DMS 273 (cell line): ENCODE data around the gene PARD3.

ENCODE experiments used
- DNase-seq: peaks from one replicate; lab custom pipeline; 2025; ENCODE audit not compliant: unreplicated experiment; lab: John Stamatoyannopoulos, UW

PARD3 gene

GRCh38 chr10:34587680-34588019 lies 227.4 kb downstream of the PARD3 start:
- DNase-seq, result no peak

- DNase-seq, result no peak
Observed at GRCh38 chr10:34587002-34587679, 228.0 kb downstream of the PARD3 start.

DNA sequence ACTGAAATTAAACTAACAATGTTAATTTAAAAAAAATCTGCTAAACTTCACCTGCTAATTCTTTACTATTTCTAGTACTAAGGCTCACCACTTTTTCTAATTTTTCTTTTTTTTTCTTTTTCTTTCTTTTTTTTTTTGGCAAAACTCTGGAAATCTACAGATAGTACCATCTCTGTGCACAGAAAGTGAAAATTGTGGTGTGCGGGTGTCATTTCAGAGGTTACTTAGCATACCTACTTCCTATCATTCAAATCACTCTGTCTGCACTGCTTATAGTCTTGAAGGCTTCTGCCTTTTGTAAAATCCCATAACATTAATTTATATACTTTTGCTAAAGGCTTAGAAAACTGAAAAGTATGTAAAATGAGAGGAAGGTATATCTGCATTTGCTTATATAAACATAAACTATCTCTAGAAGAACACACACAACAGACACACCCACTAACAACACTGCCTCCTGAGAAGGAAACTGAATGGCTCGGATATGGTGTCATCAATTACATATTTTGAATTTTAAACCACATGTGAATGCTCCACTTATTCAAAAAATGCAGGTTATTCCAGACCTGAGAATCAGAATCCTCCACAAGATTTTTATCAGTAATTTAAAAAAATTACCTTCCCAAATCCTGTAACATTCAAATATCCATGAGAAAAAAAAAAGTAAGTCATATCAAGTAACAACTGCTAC lies 229.5 kb downstream of the PARD3 start:
- no peak for DNase-seq

- DNase-seq, result no peak
Observed at GRCh38 chr10:34584164-34584563, 230.9 kb downstream of the PARD3 start.

- no peak for DNase-seq
Observed at GRCh38 chr10:34581801-34582532, 233.1 kb downstream of the PARD3 start.

- no peak for DNase-seq
Observed at GRCh38 chr10:34580643-34581042, 234.5 kb downstream of the PARD3 start.

- no peak for DNase-seq
Observed at GRCh38 chr10:34580214-34580613, 234.9 kb downstream of the PARD3 start.

DNA sequence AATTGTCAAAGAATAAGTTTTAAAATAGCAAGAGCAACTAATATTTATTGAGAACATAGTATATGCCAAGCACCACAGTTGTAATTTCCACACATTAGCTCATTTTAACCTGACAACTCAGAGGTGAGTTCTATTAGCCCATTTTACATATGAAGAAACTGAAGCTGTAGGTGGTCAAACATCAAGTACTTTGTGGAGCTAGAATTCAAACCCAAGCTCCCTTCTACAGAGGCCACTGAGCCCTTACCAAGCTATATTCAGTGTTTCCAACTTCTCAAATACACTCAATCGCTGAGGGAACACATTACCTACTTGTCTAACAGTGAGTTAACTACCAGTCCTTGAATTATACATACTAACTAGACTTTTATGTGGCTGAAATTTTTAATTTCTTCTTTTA lies 236.6 kb downstream of the PARD3 start:
- DNase-seq, result no peak

DNA sequence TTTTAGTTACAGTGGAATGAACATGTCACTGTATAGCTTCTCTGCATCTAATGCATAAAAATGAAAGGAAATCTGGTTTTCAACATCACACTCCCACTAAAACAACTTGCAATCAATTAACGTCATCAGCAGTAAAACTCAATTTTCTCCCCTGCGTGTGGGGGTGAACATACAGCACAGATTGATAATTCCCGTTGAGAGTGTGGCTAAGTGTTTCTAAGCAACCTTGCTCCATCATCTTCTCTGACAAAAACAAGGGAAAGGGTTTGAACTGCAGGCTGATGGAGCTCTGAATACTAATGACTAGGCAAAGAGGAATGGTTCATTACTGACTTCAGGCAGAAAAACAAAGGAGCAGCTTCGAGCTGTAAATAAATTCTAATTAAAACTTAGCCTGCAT lies 238.3 kb downstream of the PARD3 start:
- DNase-seq, result no peak

GRCh38 chr10:34575882-34576281 lies 239.2 kb downstream of the PARD3 start:
- DNase-seq, result no peak

DNA sequence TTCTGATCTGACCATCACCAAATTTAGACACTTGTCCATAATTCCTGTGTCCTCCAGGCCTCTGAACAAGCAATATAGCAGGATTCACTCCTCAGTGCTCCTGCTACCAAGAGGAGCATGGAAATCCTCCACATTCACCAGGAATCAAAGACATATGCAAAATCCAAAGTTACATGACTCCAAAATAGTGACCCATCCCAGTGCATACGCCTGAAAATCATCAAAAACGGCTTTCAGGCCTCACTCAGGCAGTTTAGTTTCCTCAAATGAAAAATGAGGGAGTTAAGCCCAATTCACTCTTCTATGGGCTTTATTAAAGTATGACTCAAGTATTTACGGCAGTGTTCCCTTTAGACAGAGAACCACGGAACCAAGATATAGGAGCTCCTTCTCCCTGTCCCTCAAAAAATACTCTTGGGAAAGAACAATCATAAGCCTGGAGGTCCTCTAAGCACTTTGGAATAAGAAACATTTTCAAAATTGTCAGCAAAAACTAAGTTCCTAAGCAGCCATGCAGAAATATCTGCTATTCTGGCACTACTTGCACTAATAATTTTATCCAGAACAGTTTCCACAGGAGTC lies 240.7 kb downstream of the PARD3 start:
- DNase-seq, result no peak

- no peak for DNase-seq
Observed at GRCh38 chr10:34570887-34571286, 244.2 kb downstream of the PARD3 start.

GRCh38 chr10:34567659-34568253 lies 247.3 kb downstream of the PARD3 start:
- no peak for DNase-seq

GRCh38 chr10:34565934-34566333 lies 249.2 kb downstream of the PARD3 start:
- DNase-seq, result no peak

- no peak for DNase-seq
Observed at GRCh38 chr10:34558093-34558583, 257.0 kb downstream of the PARD3 start.

- no peak for DNase-seq
Observed at GRCh38 chr10:34557173-34557572, 257.9 kb downstream of the PARD3 start.

- DNase-seq, result no peak
Observed at GRCh38 chr10:34555653-34556052, 259.4 kb downstream of the PARD3 start.

DNA sequence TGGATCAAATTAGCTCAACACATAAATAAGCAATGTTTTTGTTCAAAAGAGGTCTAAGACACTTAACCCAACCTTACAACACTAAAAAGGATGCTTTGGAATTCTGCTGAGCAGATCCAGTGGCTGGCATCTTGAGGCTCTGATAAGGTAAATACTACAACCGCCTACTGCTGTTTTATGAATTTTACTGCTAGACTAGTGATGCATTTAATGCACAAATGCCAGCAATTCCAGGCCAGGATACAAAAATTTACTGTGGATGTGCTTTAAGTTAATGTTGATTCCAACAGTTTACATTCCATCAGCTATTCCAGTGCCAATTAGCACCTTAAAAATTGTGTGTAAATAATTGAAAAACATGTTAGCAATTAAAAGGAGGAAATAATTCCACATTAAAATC lies 261.3 kb downstream of the PARD3 start:
- no peak for DNase-seq

DNA sequence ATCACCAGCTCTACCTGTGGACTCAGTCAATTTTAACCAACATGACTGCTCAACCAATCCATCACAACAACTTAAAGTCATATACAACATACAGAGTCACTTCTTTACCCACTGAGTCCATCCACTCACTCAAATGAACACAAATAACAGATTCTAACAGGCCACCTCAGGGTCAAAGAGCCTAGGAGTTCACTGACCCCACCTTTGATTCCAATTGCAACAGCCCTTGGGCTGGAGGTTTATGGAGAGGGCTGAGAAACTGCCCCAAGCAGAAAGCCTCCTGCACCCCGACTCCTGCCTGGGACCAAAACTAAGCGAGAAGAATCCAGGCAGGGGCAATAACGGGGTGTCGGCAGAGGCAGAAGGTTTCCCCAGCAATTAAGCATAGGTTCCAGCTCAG lies 263.8 kb downstream of the PARD3 start:
- no peak for DNase-seq

GRCh38 chr10:34549953-34550352 lies 265.1 kb downstream of the PARD3 start:
- no peak for DNase-seq

DNA sequence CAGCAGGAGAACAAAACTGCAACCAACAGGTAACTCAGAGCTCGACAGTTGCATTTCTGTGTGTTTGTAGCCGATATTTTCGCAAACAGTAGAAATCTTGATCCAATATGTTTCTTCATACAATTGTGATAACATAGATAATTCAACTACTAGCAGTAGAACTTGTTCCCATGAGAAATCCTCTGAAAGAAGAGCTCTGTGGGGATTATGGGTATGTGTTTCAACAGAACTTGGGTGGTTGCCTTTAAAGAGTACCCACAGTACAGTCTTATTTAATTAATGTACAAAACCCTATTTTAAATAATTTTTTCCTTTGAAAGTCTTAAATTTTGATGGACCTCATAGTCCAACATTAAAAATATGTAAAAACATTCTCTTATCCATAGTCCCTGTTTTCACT lies 266.1 kb downstream of the PARD3 start:
- no peak for DNase-seq
